Measurements from ENCODE around the gene SNRPD3. TPM values are rescaled to one million over a fixed set of nuclear protein-coding genes. Genes with fewer than 3 reads are reported as not detected.
"Not testable (repeated sequence)": the region's sequence is repeated elsewhere in the genome, so short reads cannot be mapped to it uniquely, and the experiment has no call there.

SNRPD3 gene
- total RNA-seq, 1 donor from 2014 or later: 103 TPM

DNA sequence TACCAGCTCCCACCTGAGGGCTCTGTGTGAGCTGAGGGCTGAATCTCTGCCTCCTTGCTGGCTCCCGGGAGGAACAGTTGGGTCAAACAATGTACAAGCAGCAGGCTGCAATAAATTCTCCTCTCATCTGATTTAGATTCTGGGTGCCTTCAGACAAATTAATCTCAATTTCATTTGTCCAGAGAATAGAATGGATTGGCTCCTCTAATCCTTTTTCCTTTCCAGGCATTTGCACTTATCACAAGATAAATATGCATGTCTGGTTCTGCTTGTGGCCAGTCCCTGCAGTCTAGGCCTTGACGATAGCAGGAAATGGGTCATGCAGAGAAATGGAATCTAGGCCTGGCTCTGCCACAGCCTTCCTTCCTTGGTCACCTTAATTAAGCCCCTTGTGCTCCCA lies 31.9 kb upstream of the SNRPD3 start:
- H3K27ac Mint-ChIP-seq (ENCODE audit: unreplicated experiment): no peak overlapping the region
- TF ChIP-seq, protein P1, sequence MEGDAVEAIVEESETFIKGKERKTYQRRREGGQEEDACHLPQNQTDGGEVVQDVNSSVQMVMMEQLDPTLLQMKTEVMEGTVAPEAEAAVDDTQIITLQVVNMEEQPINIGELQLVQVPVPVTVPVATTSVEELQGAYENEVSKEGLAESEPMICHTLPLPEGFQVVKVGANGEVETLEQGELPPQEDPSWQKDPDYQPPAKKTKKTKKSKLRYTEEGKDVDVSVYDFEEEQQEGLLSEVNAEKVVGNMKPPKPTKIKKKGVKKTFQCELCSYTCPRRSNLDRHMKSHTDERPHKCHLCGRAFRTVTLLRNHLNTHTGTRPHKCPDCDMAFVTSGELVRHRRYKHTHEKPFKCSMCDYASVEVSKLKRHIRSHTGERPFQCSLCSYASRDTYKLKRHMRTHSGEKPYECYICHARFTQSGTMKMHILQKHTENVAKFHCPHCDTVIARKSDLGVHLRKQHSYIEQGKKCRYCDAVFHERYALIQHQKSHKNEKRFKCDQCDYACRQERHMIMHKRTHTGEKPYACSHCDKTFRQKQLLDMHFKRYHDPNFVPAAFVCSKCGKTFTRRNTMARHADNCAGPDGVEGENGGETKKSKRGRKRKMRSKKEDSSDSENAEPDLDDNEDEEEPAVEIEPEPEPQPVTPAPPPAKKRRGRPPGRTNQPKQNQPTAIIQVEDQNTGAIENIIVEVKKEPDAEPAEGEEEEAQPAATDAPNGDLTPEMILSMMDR (IDR thresholded peaks at IDR 0.05; ENCODE audit: unreplicated experiment): no peak
- no peaks in the 10 kb centered on the region for H3K9me3 Mint-ChIP-seq (ENCODE audit: unreplicated experiment)
- no peak overlapping the region for H3K4me3 Mint-ChIP-seq (ENCODE audit: unreplicated experiment)
- H3K36me3 Mint-ChIP-seq (ENCODE audit: low read depth, unreplicated experiment): no peaks in the 10 kb centered on the region
- H3K27me3 Mint-ChIP-seq (ENCODE audit: unreplicated experiment): peaks cover 2% of the 10 kb centered on the region
- H3K4me1 Mint-ChIP-seq (ENCODE audit: unreplicated experiment): peaks cover 2% of the 10 kb centered on the region
- no peak for DNase-seq (ENCODE audit: low spot score)

DNA sequence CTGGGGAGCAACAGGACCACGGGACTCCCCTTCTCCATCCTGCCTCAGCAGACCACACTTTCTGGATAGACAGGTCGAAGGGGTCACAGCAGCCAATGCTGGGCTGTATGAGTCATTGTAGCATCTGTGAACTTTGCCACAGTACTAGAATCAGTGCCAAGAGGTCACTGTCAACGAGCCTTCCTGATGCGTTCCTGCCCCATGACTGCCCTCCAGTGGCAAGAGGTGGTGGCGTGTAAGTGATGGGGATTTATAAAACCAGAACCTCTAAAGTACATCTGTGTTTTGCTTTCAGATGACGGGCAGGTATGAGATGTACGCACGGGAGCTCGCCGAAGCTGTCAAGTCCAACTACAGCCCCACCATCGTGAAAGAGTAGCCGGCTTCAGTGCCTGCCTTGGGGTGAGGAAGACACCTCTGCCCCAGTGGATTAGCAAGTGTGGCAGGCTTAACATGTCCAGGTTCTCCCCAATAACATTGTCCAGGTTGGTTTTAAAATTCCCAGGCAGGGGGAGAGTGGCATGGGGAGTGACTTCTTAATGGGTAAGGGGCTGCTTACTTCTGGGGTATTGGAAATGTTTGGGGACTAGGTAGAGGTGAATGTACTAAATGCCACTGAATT lies 30.3 kb upstream of the SNRPD3 start:
- H3K36me3 Mint-ChIP-seq (ENCODE audit: low read depth, unreplicated experiment): no peaks in the 10 kb centered on the region
- H3K27ac Mint-ChIP-seq (ENCODE audit: unreplicated experiment): no peak overlapping the region
- no peaks in the 10 kb centered on the region for H3K9me3 Mint-ChIP-seq (ENCODE audit: unreplicated experiment)
- no peak overlapping the region for H3K4me3 Mint-ChIP-seq (ENCODE audit: unreplicated experiment)
- H3K27me3 Mint-ChIP-seq (ENCODE audit: unreplicated experiment): peaks cover 1% of the 10 kb centered on the region
- TF ChIP-seq, protein P1 (IDR thresholded peaks at IDR 0.05; ENCODE audit: unreplicated experiment): peak; percentile 82
- DNase-seq (ENCODE audit: low spot score): peak; percentile 76
- peaks cover under 1% of the 10 kb centered on the region for H3K4me1 Mint-ChIP-seq (ENCODE audit: unreplicated experiment)

DNA sequence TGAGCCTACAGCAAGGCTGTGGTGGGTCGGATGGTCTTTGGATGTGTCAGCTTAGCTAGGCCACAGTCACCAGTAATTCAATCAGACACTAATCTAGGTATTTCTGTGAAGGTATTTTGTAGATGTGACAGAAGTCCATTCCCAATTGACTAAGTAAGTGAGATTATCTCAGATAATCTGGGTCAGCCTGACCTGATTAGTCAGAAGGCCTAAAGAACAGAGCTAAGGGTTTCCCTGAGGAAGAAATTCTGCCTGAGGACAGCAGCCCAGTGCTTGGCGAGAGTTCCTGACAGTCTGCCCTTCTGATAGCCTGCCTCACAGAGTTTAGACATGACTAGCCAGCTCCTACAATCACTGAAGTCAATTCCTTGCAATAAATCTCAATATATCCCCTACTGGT lies 29.6 kb upstream of the SNRPD3 start:
- Mint-ChIP-seq H3K27me3 (ENCODE audit: unreplicated experiment) (peaks cover 1% of the 10 kb centered on the region), H3K9me3 (ENCODE audit: unreplicated experiment) (no peaks in the 10 kb centered on the region), H3K27ac (ENCODE audit: unreplicated experiment) (no peak overlapping the region), H3K4me1 (ENCODE audit: unreplicated experiment) (no peaks in the 10 kb centered on the region), H3K4me3 (ENCODE audit: unreplicated experiment) (no peak overlapping the region), H3K36me3 (ENCODE audit: low read depth, unreplicated experiment) (no peaks in the 10 kb centered on the region)
- no peak for DNase-seq (ENCODE audit: low spot score)
- TF ChIP-seq, protein P1 (IDR thresholded peaks at IDR 0.05; ENCODE audit: unreplicated experiment): no peak

DNA sequence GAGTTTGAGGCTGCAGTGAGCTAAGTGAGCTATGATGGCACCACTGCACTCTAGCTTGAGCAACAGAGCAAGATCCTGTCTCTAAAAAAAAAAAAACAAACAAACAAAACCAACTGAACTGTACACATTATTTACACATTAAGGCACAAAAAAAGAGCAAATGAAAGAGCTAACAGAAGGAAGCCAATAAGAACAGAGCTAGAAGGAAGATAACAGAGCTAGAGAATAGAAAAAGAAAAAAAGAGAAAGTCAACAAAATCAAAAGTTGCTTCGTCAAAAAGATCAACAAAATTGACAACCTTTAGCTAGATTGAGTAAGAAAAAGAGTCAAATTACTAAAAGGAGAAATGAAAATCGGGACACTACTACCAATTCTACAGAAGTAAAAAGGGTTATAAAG lies 25.9 kb upstream of the SNRPD3 start:
- TF ChIP-seq, protein P1 (IDR thresholded peaks at IDR 0.05; ENCODE audit: unreplicated experiment): no peak
- no peaks in the 10 kb centered on the region for H3K9me3 Mint-ChIP-seq (ENCODE audit: unreplicated experiment)
- H3K4me3 Mint-ChIP-seq (ENCODE audit: unreplicated experiment): no peak overlapping the region
- H3K27me3 Mint-ChIP-seq (ENCODE audit: unreplicated experiment): peaks cover 1% of the 10 kb centered on the region
- no peak for DNase-seq (ENCODE audit: low spot score)
- H3K27ac Mint-ChIP-seq (ENCODE audit: unreplicated experiment): no peak overlapping the region
- no peaks in the 10 kb centered on the region for H3K4me1 Mint-ChIP-seq (ENCODE audit: unreplicated experiment)
- H3K36me3 Mint-ChIP-seq (ENCODE audit: low read depth, unreplicated experiment): no peaks in the 10 kb centered on the region

DNA sequence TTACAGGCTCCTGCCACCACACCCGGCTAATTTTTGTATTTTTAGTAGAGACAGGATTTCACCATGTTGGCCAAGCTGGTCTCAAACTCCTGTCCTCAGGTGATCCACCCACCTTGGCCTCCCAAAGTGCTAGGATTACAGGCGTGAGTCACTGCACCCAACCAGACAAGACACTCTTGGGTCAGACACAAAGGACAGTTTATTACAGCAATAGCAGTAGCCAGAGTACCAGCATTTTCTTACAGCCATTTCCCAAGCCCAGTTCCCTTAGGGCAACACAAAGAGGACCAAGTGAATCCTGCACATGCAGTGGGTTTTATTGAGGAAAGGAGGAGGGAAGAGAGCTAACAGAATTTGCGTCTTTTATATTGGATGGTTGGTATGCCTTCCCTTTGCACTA lies 24.8 kb upstream of the SNRPD3 start:
- H3K4me1 Mint-ChIP-seq (ENCODE audit: unreplicated experiment); H3K4me3 Mint-ChIP-seq (ENCODE audit: unreplicated experiment); H3K27me3 Mint-ChIP-seq (ENCODE audit: unreplicated experiment); H3K36me3 Mint-ChIP-seq (ENCODE audit: low read depth, unreplicated experiment); DNase-seq (ENCODE audit: low spot score); H3K27ac Mint-ChIP-seq (ENCODE audit: unreplicated experiment); H3K9me3 Mint-ChIP-seq (ENCODE audit: unreplicated experiment): not testable (repeated sequence)
